Transverse colon (tissue), 3 donors: ENCODE results near the gene KRT74.

Experiments used
- CTCF ChIP-seq, 5 experiments: fragments of 200-600 bp in 3 of 5; fragments of 450-650 bp in 2 of 5; sonication (generic) in 3 of 5; IDR thresholded peaks; 1 replicate in 2 of 5; 2 replicates in 3 of 5; pipeline ENCODE4 v1.5.1; 2016 to 2017; ENCODE audit warnings: antibody characterized with exemption in 5 of 5, inconsistent platforms in 3 of 5, mild to moderate bottlenecking in 2 of 5, moderate library complexity in 1 of 5
- EP300 ChIP-seq: sonication (generic); formaldehyde crosslinking; IDR thresholded peaks from one replicate; pipeline ENCODE4 v1.6.1; 2017; ENCODE audit warnings: antibody characterized with exemption, low read depth
- POLR2A ChIP-seq: fragments of 450-650 bp; IDR thresholded peaks from one replicate; pipeline ENCODE4 v1.6.1; 2016; ENCODE audit warnings: antibody characterized with exemption, mild to moderate bottlenecking, moderate library complexity

- TF ChIP-seq POLR2A (no peak), CTCF (IDR thresholded peaks at IDR 0.05) (no peak), EP300 (no peak)
Measured at GRCh38 chr12:52546126-52546525, 27.5 kb downstream of the KRT74 start.
